Ectodermal cell (in vitro differentiated cells): ENCODE results near the gene SRGAP2.
"Not testable (repeated sequence)": the region's sequence is repeated elsewhere in the genome, so short reads cannot be mapped to it uniquely, and the experiment has no call there.

Experiments
- H3K27ac ChIP-seq: 2 replicates; pipeline ENCODE4 v1.7.0; 2013; ENCODE audit warnings: mild to moderate bottlenecking, low read depth, low read length; ENCODE audit not compliant: insufficient read depth, poor library complexity, severe bottlenecking
- H3K27me3 ChIP-seq: 2 replicates; pipeline ENCODE4 v1.7.0; 2013; ENCODE audit warnings: mild to moderate bottlenecking, low read length; ENCODE audit not compliant: insufficient read depth, control insufficient read depth, poor library complexity, severe bottlenecking
- H3K36me3 ChIP-seq: one replicate; pipeline ENCODE4 v1.7.0; 2013; ENCODE audit warnings: low read length; ENCODE audit not compliant: control insufficient read depth, insufficient read depth
- H3K4me1 ChIP-seq: one replicate; pipeline ENCODE4 v1.7.0; 2013; ENCODE audit warnings: low read length; ENCODE audit not compliant: control insufficient read depth, insufficient read depth
- H3K4me3 ChIP-seq: 2 replicates; pipeline ENCODE4 v1.7.0; 2013; ENCODE audit warnings: low read depth, low read length, control low read depth; ENCODE audit not compliant: insufficient read depth
- H3K9me3 ChIP-seq: 2 replicates; pipeline ENCODE4 v1.7.0; 2013; ENCODE audit warnings: mild to moderate bottlenecking, low read length, moderate library complexity; ENCODE audit not compliant: control insufficient read depth
- WGBS, 2 experiments: methylation state at CpG; one replicate each; pipeline ENCODE4 v1.1.7; 2013; ENCODE audit warnings: missing lambda C conversion rate in 2 of 2; 5-methylcytosine and 5-hydroxymethylcytosine counted together

Gene SRGAP2

GRCh38 chr1:206252680-206253335 is 49.5 kb downstream of the SRGAP2 start:
- WGBS, 2 experiments: 89 to 91% methylated on average over 6 to 7 of the region's 8 CpGs
- not testable (repeated sequence) for H3K9me3 ChIP-seq, H3K4me3 ChIP-seq, H3K27ac ChIP-seq, H3K36me3 ChIP-seq, H3K27me3 ChIP-seq, H3K4me1 ChIP-seq
